Measurements from ENCODE around the gene UBE2Q2.

DNA sequence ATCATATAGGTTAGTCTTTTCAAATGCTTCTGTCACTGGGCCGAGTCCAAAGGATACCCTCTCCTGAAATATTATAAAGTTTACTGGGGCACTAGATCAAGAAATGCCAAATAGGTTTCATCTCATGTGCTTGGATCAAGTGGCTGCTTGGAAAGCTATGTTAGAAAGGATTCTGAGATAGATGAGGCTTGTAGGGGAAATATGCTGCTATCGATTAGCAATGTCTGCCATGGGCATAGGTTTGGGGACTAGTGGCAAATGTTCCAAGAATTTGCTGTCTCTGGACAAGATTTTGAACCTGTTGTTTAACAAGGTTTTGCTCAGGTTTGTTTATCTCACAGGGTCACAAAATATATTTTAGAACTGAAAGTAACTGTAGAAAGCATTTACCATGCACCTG lies 23.0 kb upstream of the UBE2Q2 start:
- TF ChIP-seq, protein P1, sequence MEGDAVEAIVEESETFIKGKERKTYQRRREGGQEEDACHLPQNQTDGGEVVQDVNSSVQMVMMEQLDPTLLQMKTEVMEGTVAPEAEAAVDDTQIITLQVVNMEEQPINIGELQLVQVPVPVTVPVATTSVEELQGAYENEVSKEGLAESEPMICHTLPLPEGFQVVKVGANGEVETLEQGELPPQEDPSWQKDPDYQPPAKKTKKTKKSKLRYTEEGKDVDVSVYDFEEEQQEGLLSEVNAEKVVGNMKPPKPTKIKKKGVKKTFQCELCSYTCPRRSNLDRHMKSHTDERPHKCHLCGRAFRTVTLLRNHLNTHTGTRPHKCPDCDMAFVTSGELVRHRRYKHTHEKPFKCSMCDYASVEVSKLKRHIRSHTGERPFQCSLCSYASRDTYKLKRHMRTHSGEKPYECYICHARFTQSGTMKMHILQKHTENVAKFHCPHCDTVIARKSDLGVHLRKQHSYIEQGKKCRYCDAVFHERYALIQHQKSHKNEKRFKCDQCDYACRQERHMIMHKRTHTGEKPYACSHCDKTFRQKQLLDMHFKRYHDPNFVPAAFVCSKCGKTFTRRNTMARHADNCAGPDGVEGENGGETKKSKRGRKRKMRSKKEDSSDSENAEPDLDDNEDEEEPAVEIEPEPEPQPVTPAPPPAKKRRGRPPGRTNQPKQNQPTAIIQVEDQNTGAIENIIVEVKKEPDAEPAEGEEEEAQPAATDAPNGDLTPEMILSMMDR (IDR thresholded peaks at IDR 0.05) = no peak
- TF ChIP-seq POLR2A (IDR thresholded peaks at IDR 0.05) = no peak
- TF ChIP-seq EP300 (IDR thresholded peaks at IDR 0.05) = no peak
